Lower lobe of right lung (tissue), 2 donors: ENCODE results near the gene RAD54L. TPM values are rescaled to one million over a fixed set of nuclear protein-coding genes. Genes with fewer than 3 reads are reported as not detected.

ENCODE experiments used
- ATAC-seq, 2 donors: fragments of 200-7000 bp; cut with Tn5 transposase; one replicate each; pipeline ENCODE4 v1.9.1; 2020 to 2022; ENCODE audit warnings: mild to moderate bottlenecking in 2 of 2, moderate library complexity in 2 of 2
- DNase-seq: peaks from one replicate; pipeline ENCODE4 v3.0.0-alpha.2; 2020
- H3K27ac ChIP-seq: fragments of 200-600 bp; one replicate; pipeline ENCODE4 v1.8.0; 2022
- H3K27me3 ChIP-seq: fragments of 200-600 bp; one replicate; pipeline ENCODE4 v1.8.0; 2022; ENCODE audit warnings: low read depth
- H3K36me3 ChIP-seq: fragments of 200-600 bp; one replicate; pipeline ENCODE4 v1.8.0; 2022; ENCODE audit warnings: mild to moderate bottlenecking
- H3K4me1 ChIP-seq: fragments of 200-600 bp; one replicate; pipeline ENCODE4 v1.8.0; 2022
- H3K4me3 ChIP-seq: fragments of 200-600 bp; one replicate; pipeline ENCODE4 v1.8.0; 2022; ENCODE audit warnings: mild to moderate bottlenecking
- H3K9me3 ChIP-seq: fragments of 200-600 bp; one replicate; pipeline ENCODE4 v1.8.0; 2022
- intact Hi-C: fragments of 100-400 bp; cut with DNase I; formaldehyde crosslinking; loops from one replicate; pipeline ENCODE4 v1.11.0; 2022
- total RNA-seq: library from RNA; stranded (reverse); fragmentation: NEBNext Ultra II Directional; extraction: Animal tissue kit (Norgen Biotek cat#: 25700); gene quantifications from one replicate; pipeline ENCODE4 v1.2.1, GENCODE V29; 2021
- TF ChIP-seq, protein P1 (sequence below): fragments of 200-600 bp; IDR thresholded peaks from one replicate; pipeline ENCODE4 v1.8.0; 2022; ENCODE audit warnings: antibody characterized with exemption, mild to moderate bottlenecking
- donor health status: DM: no; HTN: yes; CAD: no; lungs with severe emphysema.

RAD54L gene
- total RNA-seq, 1 donor from 2014 or later = 1.7 TPM

DNA sequence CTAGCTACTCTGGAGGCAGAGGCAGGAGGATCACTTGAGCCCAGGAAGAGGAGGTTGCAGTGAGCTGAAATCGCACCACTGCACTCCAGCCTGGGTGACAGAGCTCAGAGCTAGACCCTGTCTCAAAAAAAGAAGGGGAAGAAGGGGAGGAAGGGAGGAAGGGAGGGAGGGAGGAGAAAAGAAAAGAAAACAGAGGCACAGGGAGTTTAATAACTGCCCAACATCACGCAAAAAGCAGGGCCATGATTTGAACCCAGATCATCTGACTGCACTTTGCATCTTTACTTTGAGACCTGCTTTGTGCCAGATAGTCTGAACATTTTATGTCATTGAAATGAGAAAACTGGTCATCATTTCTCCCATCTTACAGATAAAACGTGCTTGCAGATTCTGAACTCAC, 42.4 kb upstream of the RAD54L start:
- Histone ChIP-seq H3K27me3 (no peaks in the 10 kb centered on the region), H3K36me3 (no peaks in the 10 kb centered on the region), H3K9me3 (no peaks in the 10 kb centered on the region), H3K4me1 (peaks cover 18% of the 10 kb centered on the region), H3K4me3 (no peak overlapping the region), H3K27ac (no peak overlapping the region)
- no peak for ATAC-seq
- no peak for DNase-seq
- TF ChIP-seq, protein P1, sequence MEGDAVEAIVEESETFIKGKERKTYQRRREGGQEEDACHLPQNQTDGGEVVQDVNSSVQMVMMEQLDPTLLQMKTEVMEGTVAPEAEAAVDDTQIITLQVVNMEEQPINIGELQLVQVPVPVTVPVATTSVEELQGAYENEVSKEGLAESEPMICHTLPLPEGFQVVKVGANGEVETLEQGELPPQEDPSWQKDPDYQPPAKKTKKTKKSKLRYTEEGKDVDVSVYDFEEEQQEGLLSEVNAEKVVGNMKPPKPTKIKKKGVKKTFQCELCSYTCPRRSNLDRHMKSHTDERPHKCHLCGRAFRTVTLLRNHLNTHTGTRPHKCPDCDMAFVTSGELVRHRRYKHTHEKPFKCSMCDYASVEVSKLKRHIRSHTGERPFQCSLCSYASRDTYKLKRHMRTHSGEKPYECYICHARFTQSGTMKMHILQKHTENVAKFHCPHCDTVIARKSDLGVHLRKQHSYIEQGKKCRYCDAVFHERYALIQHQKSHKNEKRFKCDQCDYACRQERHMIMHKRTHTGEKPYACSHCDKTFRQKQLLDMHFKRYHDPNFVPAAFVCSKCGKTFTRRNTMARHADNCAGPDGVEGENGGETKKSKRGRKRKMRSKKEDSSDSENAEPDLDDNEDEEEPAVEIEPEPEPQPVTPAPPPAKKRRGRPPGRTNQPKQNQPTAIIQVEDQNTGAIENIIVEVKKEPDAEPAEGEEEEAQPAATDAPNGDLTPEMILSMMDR = no peak
- intact Hi-C loops = no loop called here

DNA sequence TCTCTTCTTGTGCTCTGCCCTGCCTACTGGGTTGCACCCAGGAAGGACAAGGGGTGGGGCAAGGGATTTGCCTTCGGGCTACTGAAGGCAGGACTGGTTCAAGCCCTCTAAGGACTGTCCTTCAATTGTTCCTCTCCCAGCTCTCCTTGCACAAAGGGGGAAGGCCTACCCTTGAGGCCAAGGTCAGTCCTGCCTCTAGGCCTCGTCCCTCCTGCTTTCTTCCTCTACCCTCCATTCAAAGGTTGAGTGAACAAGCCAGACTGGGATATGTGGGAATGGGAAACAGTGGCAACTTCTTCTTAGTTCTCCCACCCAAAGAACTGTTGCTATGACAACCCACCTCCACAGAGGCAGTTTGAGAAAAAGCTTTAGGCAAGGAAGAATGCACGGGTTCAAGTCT, 41.8 kb upstream of the RAD54L start:
- no peak overlapping the region for H3K4me3 ChIP-seq
- peaks cover 18% of the 10 kb centered on the region for H3K4me1 ChIP-seq
- no peaks in the 10 kb centered on the region for H3K27me3 ChIP-seq
- intact Hi-C loops = no loop called here
- no peaks in the 10 kb centered on the region for H3K36me3 ChIP-seq
- no peaks in the 10 kb centered on the region for H3K9me3 ChIP-seq
- ATAC-seq (no peak), DNase-seq (no peak)
- H3K27ac ChIP-seq = no peak overlapping the region
- TF ChIP-seq, protein P1 = no peak

DNA sequence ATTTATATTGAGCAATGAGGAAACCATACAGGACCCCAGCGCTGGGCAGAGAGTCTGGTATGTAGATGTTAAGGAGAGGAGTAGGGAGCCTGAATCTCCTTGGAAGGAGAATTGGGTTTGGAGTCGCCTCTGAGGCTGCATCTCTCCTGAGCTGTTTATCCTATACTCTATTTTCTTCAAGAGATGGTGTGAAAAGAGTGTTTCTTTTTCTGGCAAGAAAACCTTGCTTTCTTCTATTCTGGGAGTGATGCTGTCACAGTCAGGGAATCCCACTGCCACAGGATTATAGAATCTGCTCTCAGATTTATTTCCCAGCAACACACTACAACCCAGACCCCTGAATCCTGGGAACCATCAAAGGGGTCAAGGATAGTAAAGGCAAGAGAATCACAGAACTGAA, 41.2 kb upstream of the RAD54L start:
- TF ChIP-seq, protein P1 = no peak
- H3K27ac ChIP-seq = no peak overlapping the region
- no peaks in the 10 kb centered on the region for H3K27me3 ChIP-seq
- DNase-seq (no peak), ATAC-seq (no peak)
- intact Hi-C loops = no loop called here
- H3K9me3 ChIP-seq = no peaks in the 10 kb centered on the region
- no peaks in the 10 kb centered on the region for H3K36me3 ChIP-seq
- H3K4me3 ChIP-seq = no peak overlapping the region
- H3K4me1 ChIP-seq = peaks cover 18% of the 10 kb centered on the region

DNA sequence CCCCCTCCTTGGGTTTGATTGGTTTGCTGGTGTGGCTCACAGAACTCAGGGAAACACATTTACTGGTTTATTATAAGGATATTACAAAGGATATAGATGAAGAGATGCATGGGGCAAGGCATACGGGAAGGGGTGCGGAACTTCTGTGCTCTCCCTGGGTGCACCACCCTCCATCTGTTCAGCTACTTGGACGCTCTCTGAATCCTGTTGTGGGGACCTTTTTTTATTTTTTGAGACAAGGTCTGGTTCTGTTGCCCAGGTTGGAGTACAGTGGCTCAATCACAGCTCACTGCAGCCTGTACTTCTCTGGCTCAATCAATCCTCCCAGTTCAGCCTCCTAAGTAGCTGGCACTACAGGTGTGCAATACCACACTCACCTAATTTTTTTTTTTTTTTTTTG, 37.0 kb upstream of the RAD54L start:
- ATAC-seq (no peak), DNase-seq (no peak)
- H3K4me3 ChIP-seq = no peak overlapping the region
- no peaks in the 10 kb centered on the region for H3K9me3 ChIP-seq
- intact Hi-C loops = no loop called here
- no peaks in the 10 kb centered on the region for H3K36me3 ChIP-seq
- no peaks in the 10 kb centered on the region for H3K4me1 ChIP-seq
- no peaks in the 10 kb centered on the region for H3K27me3 ChIP-seq
- no peak overlapping the region for H3K27ac ChIP-seq
- TF ChIP-seq, protein P1 = no peak

DNA sequence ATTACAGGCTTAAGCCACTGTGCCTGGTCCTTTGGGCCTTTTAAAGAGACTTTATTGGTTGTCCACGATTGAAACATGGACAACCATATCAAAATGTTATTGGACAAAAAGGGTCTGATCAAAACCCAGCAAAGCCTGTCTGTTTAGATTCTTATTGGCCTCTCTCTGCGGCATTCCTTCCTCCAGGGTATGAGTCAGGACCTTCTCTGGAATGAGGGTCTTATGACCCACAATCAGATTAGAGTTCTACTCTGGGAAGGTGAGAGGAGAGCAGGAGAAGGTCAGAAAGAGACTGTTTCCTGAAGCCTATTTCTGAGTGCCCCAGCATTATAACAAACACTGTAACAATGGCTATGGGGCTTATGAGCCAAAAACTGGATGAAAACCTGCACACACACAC, 36.5 kb upstream of the RAD54L start:
- Histone ChIP-seq H3K9me3 (no peaks in the 10 kb centered on the region), H3K27me3 (no peaks in the 10 kb centered on the region), H3K36me3 (no peaks in the 10 kb centered on the region), H3K27ac (no peak overlapping the region), H3K4me3 (no peak overlapping the region), H3K4me1 (no peaks in the 10 kb centered on the region)
- no peak for DNase-seq
- TF ChIP-seq, protein P1 = no peak
- ATAC-seq = no peak
- intact Hi-C loops = no loop called here

DNA sequence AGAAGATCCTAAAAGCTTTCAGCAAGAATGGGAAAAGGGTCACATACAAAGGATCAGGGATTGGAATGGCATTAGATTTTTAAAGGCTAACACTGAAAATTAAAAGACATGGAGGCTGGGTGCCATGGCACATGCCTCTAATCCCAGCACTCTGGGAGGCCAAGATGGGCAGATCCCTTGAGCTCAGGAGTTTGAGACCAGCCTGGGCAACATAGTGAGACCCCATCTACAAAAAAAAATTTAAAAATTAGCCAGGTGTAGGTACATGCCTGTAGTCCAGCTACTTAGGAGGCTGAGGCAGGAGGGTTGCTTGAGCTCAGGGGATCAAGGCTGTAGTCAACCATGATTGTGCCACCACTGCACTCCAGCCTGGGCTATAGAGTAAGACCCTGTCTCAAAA, 32.1 kb upstream of the RAD54L start:
- Histone ChIP-seq H3K4me3 (no peak overlapping the region), H3K36me3 (no peaks in the 10 kb centered on the region), H3K27me3 (no peaks in the 10 kb centered on the region), H3K4me1 (no peaks in the 10 kb centered on the region), H3K9me3 (no peaks in the 10 kb centered on the region), H3K27ac (no peak overlapping the region)
- intact Hi-C loops = no loop called here
- ATAC-seq = no peak
- no peak for DNase-seq
- TF ChIP-seq, protein P1 = no peak
